GM18502 (cell line): ENCODE results near the gene TM4SF20.
"Not testable (repeated sequence)": the region's sequence is repeated elsewhere in the genome, so short reads cannot be mapped to it uniquely, and the experiment has no call there.

Source experiments
- ATAC-seq: cut with Tn5 transposase; IDR thresholded peaks from one replicate; pipeline ENCODE4 v1.9.1; 2021; ENCODE audit warnings: mild to moderate bottlenecking; ENCODE audit not compliant: unreplicated experiment, poor library complexity

The TM4SF20 gene

DNA sequence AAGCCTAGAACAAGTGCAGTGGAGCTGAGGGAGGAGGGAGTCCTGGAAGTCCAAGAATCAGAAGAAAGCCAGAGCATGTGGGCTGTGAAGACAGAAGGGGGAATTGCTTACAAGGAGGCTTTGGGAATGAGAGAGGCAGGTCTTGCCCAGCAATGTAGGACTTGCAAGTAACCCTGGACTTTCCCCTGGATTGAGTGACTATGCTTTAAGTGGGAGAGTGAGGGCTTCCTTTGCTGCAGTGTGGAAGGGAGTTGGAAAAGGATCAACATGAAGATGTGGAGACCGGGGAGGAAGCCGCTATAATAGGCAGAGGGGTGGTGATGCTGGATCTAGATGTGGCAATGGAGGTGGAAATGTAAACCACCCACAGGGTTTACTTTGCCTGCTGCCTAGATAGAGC, 22.4 kb upstream of the TM4SF20 start:
- ATAC-seq: no peak

DNA sequence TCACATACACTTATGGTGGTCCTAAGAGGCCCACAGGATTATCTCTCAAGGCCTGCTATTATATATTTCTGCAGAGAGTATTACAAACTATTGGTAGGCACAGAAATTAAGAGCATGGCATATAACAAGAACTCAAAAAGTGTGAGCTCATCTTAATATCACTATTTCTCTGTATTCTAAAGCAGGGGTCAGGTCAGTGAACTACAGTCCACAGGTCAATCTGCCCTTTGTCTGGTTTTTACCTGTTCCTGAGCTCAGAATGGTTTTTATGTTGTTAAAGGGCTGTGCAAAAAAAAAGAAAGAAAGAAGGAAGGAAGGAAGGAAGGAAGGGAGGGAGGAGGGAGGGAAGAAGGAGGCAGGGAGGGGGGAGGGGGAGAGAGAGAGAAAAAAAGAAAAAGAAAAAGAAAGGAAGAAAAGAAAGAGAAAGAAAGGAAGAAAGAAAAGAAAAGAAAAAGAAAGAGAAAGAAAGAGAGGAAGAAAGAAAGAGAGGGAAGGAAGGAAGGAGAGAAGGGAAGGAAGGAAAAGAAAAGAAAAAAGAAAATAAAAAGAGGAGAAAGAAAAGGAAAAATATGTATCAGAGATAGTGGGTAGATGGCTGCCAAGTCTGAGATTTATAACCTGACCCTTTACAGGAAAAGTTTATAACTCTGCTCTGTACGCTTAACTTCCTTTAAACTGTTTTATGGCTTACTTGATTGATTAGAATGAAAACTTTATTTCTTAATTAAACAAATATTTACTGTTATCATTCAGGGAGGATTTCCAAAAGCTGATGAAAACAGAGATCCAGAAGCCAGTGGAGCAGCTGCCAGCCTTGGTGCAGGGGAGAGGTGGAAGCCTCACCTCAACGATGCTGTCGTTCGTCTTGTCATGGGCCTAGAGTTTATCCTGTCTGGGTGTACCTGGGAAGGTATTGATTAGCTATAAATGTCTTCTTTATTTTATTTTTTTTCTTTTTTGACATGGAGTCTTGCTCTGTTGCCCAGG, 19.9 kb upstream of the TM4SF20 start:
- ATAC-seq: no peak

DNA sequence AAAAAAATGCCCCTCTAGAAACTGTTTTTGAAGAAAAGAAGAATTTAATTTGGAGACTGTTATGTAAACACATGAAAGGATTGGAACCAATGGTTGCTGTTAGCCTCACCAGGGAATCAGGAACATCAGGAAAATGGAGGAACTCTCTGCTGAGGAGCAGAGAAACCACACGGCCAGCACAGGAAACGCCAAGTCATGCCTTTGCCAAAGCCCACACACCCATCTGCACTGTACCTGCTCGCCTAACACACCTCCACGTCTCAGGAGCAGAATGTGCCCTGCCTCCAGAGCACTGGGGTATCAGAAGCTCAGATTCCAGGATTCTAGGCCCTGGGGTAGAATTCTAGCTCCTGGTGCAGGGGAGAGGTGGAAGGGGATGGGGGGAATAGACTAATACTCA, 18.5 kb upstream of the TM4SF20 start:
- ATAC-seq: no peak

DNA sequence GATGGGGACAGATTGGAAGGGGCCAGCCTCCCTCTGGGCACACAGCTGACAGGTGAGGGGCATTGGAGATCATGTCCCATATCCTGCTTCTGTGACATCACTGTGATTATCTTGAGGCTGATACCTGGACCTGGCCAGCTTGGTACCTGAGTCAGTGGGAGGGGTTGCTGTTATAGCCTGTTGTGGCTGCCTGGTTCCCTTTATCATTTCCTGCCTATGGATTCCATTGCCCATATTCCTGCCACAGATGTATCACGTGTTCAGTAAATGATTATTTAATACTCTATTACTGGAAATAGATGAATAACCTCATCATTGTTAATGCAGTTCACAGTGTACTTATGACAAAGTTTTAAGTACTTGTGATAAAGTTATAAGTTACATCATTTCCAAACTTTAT, 16.4 kb upstream of the TM4SF20 start:
- no peak for ATAC-seq

DNA sequence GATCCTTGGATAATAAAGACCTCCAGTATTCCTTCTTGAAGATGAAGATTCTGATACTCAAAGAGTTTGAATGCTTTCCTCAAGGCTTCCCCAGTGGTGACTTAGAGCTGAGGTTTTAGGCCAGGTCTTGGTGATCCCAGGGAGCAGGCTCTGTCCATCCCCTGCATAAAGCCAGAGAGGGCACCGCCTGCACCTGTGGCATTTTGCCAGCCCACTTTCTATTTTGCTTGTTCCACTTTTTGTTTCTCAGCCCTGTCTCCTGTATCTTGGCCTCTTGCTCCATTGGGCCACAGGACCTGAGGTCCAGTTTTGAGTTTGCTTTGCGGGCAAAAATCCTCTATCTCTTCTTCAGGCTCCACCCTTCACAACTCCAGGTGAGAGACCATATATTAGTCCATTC, 15.3 kb upstream of the TM4SF20 start:
- ATAC-seq: no peak

DNA sequence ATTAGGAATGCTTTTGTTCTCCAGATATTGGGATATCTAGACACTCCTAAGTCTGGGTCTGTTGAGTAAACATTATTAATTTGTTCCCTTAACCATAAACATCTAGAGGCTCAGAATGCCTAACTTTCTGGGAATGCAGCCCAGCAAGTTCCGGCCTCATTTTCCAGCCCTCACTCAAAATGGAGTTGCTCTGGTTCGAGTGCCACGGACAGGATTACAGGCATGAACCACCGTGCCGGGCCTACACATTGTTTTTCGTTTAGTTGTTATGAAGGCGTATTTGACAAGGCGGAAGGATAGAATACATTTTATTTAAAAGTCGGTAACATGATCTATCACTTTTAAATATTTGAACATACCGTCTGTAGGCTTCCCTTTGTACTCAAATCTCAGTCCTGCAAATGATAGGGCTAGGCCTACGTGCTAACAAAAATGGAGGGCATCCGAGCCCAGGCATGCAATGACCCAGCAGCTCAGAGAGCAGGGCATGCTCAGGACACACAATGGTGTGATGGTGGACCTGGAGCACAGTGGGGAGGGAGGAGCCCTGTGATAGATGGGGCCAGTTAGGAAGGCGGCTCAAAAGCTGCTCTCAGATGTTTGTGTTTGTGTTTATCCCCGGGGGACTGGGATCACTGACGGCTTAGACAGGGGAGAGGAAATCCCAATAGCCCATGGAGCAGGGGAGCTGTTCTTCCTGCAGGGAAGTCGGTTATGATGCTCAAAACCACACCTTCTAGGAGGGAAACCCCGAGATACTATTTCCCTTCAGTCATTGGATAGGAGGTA, 11.6 kb upstream of the TM4SF20 start:
- no peak for ATAC-seq

DNA sequence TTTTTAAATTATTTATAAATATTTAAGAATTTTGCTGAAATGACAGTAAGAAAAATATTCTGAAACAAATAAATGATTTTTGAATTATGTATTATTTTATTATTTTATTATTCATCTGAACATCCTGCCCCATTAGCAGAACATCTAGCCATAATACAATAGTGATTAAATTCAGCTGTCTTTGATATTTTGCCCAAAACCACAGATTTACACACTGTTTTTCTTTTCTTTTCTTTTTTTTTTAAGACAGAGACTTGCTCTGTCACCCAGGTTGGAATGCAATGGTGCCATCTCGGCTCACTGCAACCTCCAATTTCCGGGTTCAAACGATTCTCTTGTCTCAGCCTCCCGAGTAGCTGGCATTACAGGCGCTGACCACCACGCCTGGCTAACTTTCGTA, 10.6 kb upstream of the TM4SF20 start:
- ATAC-seq: no peak

DNA sequence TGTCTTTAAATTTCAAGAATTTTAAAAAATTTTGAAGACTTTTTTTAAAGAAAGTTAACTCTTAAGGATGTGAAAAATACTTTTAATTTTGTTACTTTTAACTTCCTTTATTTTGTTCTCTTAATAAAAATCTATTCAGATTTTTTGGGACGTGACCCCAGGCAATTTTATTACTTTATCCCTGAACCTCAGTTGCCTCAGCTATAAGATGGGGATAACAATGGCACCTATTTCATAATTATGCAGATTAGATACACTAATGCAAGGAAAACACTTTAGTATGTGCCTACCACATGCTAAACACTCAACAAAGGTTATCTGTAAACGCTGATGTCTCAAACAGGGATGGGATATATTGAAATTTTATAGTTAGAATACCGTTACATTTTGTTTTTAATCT, 10.1 kb upstream of the TM4SF20 start:
- no peak for ATAC-seq

DNA sequence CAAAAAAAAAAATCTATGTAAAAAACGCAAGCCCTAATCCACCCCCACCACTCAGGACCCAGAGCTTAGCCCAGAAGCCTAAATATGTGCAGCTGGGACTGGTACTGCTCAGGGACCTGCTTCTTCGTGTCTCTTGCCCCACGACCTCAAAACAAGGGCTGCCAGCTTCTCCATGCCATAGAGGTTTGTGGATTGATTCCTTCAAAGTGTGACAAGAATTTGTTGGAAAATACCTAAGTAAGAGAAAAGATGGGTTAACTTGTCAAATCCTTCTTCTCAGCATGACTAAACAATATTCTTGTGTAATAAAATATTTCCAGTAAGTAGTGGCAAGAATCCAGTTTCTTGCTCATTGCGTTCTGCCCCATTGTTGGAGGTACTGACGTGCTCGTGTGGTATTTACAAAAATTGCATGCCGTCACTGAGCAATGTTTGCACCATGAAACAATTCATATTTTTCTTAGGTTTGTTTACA, 9.5 kb upstream of the TM4SF20 start:
- no peak for ATAC-seq

DNA sequence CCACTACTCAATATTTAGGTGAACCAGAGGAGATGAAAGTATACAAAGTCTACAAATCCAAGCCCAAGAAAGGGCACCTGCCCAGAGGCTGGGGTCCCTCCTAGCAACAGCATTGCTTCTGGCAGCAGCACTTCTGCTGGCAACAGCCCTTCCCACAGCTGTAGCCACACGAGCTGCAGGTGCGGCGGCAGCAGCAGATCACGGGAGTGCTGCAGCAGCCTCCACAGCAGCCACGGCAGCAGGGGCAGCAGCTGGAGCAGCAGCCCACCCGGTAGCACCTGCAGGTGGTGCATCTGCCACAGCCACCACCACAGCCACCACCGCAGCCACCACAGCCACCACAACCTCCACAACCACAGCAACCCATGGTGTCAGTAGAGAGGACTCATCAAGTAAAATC, 8.5 kb upstream of the TM4SF20 start, which contains the start of gene SCYGR1:
TSS of gene SCYGR1 (minus strand) at position 367 of the 400 bp plus-strand sequence. CDS start at position 367, 0 bp downstream.
- ATAC-seq: not testable (repeated sequence)

DNA sequence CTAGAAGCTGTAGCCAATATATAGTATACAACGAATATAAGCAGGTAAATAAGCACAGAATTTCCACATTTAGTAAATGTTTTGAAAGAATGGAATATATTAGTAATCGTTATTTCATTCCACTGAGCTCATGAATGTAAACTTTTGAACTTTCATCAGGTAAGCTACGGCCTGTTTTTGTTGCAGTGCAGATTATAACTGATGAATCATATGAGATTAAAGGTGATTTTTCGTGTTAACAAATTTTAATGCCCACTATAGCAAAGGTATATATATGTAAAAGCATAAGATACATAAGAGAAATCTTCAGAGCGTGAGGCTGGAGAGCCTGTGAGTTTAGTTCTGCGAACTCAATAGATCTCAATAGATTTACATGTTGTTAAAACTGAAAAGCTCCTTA, 7.5 kb upstream of the TM4SF20 start:
- no peak for ATAC-seq

DNA sequence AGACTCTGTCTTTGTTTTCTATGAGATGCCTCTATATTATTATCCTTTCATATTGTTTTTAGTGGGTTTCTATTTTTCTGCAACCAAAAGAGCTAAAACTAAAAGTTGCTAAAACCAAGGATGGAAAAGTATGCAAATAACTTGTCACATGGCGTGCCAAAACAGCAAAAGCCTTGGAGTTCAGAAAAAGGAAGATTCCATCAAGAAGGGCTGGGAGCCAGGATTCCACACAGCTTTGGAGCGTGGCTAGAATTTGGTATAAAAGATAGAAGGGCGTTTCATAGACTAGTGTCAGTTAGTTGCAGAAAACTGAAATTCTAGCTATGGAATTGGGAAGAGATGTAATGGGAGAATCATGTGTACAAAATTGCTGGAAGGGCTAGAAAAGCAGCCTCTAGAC, 4.6 kb upstream of the TM4SF20 start:
- ATAC-seq: no peak

DNA sequence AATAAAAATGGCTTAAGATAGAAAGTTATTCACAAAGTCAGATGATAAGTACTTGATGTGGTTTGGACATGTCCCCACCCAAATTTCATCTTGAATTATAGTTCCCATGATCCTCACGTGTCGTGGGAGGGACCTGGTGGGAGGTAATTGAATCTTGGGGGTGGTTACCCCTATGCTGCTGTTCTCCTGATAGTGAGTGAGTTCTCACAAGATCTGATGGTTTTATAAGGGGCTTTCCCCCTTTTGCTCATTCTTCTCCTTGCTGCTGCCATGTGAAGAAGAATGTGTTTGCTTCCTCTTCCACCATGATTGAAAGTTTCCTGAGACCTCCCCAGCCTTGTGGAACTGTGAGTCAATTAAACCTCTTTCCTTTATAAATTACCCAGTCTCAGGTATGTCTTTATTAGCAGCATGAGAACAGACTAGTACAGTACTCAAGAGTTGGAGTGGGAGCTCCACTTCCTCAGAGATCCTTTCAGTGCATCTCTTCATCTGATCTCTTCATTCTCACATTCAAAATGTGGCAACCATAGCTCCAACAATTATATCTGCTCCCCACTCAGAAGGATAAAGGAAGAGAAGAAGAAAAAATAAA, 3.2 kb upstream of the TM4SF20 start:
- ATAC-seq: not testable (repeated sequence)

DNA sequence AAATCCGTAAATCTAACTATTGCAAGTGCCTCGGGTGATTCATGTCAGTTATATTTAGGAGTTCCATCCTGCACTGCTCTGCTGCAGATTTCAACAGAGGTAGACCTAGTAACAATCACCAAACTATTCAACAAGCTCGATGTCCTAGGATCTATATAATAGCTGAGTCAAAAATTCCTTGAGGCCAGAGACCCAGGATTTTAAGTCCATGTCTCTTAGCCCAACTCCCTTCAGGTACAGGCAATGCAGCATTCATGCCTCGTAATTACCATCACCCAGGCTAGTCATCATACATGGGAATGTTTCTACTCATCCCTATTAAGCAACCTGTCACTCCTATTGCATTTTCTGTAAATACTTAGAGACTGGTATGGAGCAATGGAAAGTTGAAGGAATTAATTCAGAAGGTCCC, 729 bp downstream of the TM4SF20 start:
- ATAC-seq: no peak

DNA sequence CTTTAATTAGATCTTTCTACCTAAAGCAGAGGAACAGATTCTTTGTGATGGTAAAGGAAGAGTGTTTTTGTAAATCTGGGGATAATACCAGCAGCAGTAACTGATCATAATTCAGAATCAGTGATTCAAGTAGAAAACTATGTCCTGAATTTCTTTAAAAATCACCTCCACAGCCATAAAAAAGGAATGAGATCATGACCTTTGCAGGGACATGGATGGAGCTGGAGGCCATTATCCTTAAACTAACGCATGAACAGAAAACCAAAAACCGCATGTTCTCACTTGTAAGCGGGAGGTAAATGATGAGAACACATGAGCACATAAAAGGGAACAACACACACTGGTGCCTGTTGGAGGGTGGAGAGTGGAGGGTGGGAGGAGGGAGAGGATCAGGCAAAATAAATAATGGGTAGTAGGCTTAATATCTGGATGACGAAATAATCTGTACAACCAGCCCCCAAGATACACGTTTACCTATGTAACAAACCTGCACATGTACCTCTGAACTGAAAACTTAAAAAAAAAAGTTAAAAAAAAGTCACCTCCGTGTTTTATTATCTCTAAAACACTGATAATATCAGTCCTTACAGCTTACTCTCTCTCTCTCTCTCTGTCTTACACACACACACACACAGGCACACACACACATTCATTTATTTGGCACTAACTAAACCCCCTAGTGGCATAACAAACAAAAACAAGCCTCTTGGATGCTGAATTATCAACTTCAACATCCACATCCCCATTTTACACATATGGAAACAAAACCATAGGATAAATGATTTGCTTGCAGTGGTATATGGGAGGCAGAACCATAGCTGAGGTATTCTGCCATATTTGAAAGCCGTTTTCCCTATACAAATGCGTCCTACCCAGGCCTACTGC, 1.4 kb downstream of the TM4SF20 start:
- ATAC-seq: no peak

DNA sequence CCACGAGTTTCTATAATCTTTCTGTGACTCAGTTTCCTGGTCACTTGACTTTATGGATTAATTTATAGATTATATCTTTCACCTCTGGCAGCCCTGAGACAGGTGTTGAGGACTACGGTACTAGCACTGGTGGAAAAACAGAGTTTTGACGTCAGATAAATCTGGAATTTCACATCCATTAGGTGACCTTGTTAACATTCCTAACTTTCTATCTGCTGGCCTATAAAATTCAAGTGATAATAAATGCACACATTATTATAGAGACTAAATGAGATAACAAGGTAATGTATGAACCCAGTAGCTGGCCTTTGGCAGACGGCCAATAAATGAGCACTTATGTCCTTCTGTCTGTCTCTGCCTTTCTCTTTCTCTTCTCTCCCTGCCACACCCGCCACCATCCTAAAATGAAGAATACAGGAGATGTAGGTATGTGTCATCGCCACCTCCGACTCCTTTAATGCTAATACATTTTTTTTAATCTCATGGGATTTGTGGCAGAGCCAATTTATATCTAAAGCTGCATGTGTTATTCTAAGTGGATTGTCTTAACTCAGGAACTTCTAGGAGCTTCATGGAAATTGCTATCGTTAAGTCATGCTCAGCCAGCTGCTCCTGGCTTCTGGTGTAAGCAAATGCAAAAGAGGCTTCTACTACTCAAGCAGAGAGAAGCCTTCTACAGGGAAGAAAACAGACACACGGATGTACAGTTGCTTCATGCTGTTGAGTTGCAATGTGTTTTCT, 2.3 kb downstream of the TM4SF20 start:
- no peak for ATAC-seq

DNA sequence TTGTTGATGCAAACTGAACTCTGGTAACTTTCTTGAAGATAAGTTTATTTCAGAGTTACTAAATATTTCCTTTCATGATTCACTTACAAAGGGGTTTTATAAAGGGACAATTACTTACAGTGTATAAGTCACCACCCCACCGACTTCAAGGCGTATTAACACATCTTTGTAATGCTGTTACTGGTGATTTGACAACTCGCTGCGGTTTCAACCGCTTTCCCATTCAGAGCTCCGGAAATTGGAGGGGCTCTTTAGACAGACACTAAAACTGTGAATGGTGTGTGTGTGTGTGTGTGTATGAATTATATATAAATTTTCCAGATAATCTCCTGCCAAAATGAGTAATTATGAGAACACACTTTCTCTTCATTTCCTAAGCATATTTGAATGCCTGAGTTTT, 4.9 kb downstream of the TM4SF20 start:
- ATAC-seq: no peak

DNA sequence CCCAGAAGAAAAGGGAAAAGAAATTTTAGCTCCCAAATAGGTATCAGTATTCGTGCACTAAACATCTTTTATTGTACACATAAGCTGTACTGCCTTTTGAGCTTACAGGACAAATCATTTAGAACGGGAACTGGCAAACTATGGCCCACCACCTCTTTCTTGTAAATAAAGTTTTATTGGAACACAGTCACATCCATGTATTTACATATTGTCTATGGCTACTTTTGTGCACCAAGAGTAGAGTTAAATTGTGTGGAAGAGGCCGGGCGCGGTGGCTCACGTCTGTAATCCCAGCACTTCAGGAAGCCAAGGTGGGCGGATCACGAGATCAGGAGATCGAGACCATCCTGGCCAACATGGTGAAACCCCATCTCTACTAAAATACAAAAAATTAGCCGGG, 5.7 kb downstream of the TM4SF20 start:
- ATAC-seq: no peak

DNA sequence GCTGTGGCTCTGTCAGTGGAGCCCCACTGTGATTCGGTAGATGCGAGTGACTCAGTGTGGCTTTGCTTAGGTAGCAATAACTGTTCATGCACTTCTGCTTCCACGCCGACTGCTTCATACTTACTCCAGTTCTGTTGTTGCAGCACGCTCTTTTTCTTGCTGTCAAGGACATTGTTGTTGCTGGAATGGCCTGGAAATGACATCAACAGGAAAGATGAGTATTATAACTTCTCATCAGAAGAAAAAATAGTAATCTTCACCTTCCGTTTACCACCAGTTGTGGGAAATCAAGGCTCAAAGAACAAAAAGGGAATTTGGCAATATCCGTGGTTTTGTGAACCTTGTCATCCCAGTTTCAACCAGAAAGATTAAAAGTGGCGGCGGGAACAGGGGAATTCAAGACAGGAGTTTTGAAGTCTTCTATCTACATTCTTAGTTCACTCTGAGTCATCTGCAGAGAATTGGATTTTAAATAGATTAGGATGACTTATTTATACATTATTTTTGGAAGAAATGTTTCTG, 8.3 kb downstream of the TM4SF20 start:
- no peak for ATAC-seq
